GM19025 (cell line): ENCODE results near the gene CDKN2AIP.

ENCODE experiments used
- ATAC-seq: cut with Tn5 transposase; IDR thresholded peaks from one replicate; pipeline ENCODE4 v1.9.1; 2021; ENCODE audit warnings: mild to moderate bottlenecking, low read depth, moderate library complexity; ENCODE audit not compliant: unreplicated experiment

Gene CDKN2AIP

DNA sequence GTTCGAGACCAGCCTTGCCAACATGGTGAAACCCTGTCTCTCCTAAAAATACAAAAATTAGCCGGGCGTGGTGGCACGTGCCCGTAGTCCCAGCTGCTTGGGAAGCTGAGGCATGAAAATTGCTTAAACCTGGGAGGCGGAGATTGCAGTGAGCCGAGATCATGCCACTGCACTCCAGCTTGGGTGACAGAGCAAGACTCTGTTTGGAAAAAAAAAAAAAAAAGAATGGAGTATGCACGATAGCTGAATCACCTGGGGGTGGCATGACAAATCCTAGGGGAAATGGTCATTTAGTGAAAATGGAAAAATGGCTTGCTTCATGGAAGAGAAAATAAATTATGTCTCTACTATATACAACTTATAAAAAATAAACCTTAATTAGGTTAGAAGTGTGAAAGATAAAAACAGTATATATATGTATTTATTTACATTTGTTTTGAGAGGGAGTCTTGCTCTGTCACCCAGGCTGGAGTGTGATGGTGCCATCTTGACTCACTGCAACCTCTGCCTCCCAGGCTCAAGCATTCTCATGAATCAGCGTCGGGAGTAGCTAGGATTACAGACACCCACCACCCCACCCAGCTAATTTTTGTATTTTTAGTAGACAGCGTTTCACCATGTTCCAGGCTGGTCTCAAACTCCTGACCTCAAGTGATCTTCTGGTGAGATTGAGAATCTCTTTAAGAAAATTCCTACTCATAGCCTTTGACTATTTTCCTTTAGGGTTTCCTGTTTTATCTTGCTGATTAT, 41.1 kb downstream of the CDKN2AIP start:
- no peak for ATAC-seq

DNA sequence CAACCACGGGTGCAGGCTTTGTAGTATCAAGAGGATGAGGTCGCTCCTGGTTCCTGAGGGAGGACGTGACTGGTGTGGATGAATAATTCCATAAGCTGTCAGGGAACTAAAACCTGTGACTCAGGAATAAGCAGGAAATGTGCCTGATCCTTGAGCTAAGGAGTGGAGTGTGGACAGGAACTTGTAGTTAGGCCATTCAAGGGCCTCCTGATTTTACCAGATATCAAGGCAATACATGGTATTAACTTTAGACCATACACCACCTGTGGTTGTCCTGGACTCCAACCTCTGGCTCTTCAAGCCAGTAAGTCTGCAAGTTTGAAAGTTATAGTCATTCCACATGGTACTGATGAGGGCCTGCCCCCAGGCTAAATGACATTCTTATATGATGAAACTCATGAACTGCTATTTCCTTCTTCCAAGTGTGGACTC, 48.4 kb downstream of the CDKN2AIP start:
- no peak for ATAC-seq

DNA sequence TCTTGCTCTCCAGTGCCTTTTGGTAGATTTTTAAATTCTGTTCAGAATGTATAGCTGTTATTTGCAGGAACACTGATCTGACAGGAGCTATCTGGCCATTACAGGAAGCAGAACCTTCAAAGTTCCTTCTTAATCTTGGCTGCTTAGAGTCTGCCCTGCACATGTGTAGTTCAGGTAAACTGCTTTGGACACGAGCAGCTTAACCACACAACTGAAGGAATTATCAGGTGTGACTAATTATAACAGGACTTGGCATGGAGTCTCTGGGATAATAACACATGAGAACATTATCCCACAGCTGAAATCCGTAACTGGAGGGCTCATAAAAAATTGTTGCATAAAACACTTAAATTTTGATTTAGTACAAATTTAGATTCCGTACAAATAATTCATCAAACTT, 48.8 kb downstream of the CDKN2AIP start:
- ATAC-seq = no peak

DNA sequence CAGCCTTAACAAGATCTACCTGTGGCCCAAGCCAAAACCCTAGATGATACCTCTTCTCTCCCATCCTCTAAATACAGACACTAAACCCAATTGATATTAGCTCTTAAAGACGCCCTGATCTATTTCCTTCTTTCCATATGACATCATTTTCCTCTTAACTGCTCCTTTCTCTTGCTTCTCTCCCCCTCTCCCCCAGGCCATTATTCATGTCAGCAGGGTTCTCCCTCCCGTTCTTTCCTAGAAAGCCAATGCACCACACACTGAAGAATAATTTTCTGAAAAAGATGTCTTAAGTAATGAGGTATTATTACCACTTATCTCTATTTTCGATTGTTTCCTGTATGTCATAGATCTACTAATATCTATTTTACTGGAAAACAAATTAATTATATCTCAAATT, 50.7 kb downstream of the CDKN2AIP start:
- ATAC-seq = no peak
